NK-92 (cell line): ENCODE results near the gene OR2T29.
"Not testable (repeated sequence)": the region's sequence is repeated elsewhere in the genome, so short reads cannot be mapped to it uniquely, and the experiment has no call there.

Experiments
- DNase-seq: peaks from one replicate; lab custom pipeline; 2025; ENCODE audit not compliant: unreplicated experiment; lab: John Stamatoyannopoulos, UW

OR2T29 gene, protein sequence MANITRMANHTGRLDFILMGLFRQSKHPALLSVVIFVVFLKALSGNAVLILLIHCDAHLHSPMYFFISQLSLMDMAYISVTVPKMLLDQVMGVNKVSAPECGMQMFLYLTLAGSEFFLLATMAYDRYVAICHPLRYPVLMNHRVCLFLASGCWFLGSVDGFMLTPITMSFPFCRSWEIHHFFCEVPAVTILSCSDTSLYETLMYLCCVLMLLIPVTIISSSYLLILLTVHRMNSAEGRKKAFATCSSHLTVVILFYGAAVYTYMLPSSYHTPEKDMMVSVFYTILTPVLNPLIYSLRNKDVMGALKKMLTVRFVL

GRCh38 chr1:248562672-248563071 lies at the start of gene OR2T29:
Gene OR2T29 (minus strand): TSS chr1:248562772. CDS start chr1:248559491, 3,281 bp downstream.
- not testable (repeated sequence) for DNase-seq

DNA sequence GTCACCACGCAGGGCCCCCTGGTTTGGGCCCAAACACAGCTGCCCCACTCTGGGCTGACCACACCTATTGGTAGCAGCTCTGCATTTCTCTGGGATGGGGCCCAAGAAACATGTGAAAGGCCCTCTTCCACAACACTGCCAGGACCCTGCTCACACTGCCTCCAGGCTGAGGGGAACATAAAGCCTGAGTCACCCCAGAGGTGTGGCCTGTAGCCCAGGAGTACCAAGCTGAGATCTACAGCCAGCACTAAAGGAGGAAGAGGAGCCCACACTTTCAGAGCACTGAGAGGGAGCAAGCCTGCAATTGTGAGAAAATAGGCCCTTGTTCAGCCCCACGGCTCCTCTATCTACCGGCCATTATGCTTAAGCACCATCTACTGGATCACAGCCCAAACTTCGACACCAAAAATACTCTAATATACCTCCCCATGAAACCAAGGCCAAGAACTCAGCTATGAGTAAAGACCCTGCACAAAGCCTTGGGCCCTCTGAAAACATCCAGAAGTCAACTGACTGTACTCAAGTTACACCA lies 49.4 kb upstream of the OR2T29 start:
- no peak for DNase-seq

GRCh38 chr1:248610301-248610700 lies 47.7 kb upstream of the OR2T29 start:
- no peak for DNase-seq

DNA sequence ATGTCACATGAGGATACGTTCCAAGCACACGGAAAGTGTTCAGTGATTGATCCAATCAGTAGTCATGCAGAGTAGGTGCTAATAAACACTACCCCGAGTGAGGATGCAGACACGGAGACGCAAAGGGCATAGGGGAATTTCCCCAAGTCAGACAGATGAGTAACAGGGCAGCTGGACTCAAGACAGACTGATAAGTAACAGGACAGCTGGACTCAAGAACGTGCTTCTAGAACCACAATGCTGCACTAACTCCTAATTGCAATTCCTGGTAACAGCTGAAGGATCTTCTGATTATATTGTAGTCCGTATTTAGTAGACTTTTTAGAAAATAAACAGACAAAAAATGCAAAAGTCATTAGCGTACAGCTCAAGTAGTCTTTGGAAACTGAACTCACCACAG lies 36.8 kb upstream of the OR2T29 start:
- no peak for DNase-seq

- no peak for DNase-seq
Measured at GRCh38 chr1:248597589-248597988, 35.0 kb upstream of the OR2T29 start, which contains the start of gene OR2T10. Gene OR2T10 (minus strand): TSS chr1:248597700. CDS start chr1:248593768, 3,932 bp downstream.

- no peak for DNase-seq
Measured at GRCh38 chr1:248596615-248597014, 34.0 kb upstream of the OR2T29 start.

DNA sequence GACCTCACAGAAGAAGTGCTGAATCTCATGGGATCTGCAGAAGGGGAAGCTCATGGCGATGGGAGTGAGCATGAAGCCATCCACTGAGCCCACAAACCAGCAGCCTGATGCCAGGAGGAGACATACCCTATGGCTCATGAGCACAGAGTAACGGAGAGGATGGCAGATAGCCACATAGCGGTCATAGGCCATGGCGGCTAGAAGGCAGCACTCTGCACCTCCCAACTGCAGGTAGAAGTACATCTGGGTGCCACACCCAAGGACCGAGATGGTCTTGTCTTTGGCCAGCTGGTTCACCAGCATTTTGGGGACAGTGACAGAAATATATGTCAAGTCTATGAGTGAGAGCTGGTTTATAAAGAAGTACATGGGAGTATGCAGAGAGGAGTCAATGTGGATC lies 30.7 kb upstream of the OR2T29 start:
- no peak for DNase-seq

DNA sequence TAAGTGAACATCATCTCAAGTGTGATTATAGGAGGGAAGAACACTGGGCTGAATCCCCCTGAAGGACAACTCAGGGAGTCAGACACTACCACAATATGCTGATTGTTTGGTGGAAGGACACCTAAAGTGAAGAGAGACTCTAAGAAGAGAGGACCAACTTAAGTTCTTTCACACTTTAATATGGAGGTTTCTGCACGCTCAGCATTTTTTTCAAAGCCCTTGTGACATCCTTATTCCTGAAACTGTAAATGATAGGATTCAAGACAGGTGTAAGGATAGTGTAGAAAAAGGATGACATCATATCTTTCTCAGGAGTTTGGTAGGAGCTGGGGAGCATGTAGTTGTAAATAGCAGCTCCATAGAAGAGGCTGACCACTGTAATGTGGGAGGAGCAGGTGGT lies 30.1 kb upstream of the OR2T29 start:
- no peak for DNase-seq

GRCh38 chr1:248590055-248590454 lies 27.5 kb upstream of the OR2T29 start:
- no peak for DNase-seq

GRCh38 chr1:248589334-248589733 lies 26.8 kb upstream of the OR2T29 start:
- DNase-seq = no peak

GRCh38 chr1:248585266-248585665 lies 22.7 kb upstream of the OR2T29 start:
- DNase-seq = no peak

DNA sequence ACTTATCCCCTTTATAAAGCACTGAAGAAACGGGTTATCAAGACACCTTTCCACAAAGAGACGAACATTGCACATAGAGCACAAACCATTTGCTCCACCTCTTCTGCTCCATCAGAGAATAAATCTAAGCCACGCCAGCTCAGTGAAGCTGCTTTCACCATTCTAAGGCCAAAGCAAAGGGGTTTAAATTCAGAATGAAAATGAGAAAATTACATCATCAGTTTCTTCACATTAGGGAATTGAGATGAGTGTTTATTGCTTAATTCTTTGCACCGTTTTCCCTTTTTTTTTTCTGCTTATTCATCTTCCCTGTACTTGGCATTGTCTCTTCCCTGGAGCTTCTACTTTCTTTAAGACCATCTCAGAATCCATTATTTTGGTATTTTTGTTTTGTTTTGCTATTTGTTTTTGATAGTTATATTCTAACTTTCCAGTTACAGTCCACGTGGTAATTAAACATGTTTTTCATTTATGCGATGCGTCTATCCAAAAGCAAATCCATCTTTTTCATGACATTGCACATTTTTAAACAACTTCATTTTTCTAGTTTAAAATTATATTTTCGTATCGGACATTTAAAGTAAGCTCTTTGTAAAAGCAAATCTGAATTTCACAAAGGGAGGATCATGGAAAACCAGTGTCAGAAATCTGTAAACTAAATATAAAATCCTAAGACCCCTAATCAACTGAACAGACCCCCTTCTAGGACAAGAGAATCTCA lies 13.8 kb upstream of the OR2T29 start:
- no peak for DNase-seq

- not testable (repeated sequence) for DNase-seq
Measured at GRCh38 chr1:248574657-248575056, 12.1 kb upstream of the OR2T29 start, which contains the start of gene OR2T34. Gene OR2T34 (minus strand): TSS chr1:248574757. CDS start chr1:248574757, 0 bp downstream.

DNA sequence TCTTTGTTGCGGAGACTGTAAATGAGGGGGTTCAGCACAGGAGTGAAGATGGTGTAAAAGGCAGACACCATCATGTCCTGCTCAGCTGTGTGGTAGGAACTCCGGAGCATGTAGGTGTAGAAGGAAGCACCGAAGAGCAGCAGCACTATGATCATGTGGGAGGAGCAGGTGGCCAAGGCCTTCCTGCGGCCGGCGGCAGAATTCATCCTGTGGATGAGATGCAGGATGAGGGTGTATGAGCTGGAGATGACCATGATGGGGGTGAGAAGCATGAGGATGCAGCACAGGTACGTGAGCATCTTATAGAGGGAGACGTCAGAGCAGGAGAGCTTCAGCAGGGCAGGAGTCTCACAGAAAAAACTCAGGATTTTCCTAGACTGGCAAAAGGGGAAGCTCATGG lies 11.3 kb upstream of the OR2T29 start:
- DNase-seq = not testable (repeated sequence)

GRCh38 chr1:248572049-248572448 lies 9.5 kb upstream of the OR2T29 start:
- DNase-seq = not testable (repeated sequence)

DNA sequence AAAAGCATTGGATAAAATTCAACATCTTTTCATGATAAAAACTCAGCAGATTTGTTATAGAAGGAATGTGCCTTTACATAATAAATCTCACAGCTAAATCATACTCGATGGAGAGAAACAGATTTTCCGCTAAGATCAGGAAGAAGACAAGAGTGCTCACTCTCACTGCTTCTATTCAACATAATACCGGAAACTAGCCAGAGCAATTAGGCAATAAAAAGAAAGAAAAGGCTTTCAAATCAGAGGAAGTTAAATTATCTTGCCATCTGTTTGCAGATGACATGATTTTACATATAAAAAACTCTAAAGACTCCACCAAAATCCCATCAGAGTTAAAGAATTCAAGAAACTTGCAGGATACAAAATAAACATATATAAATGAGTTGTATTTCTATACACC lies 8.2 kb upstream of the OR2T29 start:
- DNase-seq = not testable (repeated sequence)

- not testable (repeated sequence) for DNase-seq
Measured at GRCh38 chr1:248569049-248569448, 6.5 kb upstream of the OR2T29 start.

DNA sequence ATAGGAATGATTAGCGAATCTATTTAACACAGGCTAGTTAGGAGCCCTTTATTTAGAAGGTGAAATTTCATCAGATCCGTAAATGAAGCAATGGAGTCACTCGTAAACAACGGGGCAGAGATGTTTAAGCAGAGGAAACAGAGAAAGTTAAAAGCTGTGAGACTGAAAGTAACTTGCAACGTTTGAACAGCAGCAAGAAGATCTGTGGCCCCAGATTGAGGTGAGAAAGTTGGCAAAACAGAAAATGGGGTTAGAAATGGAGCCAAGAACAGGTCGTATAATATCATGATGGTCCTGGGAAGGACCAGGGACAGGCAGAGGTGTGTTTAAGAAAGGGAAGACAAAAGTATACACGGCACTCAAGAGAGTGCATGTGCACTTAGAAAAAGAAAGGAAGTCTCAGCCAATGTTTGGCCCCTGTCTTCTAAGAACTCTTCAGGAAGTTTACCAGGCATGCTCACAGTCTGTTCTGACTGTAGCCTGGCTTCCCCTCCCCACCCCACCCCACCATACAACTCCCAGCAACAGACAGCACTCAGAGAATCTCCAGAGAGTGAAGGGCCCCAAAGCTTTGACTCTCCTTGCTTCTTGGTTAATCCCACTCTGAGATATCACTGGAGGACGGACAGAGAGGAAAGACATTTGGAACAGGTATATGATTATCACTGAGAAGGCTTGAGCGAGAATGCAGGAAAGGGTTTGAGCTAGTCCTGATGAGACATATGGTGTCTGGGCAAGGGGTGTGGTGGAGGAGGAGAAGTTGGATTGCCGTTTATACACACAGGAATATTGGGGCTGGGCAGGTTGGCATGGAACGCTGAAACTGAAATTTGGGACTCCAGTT lies 3.2 kb upstream of the OR2T29 start:
- DNase-seq = not testable (repeated sequence)

GRCh38 chr1:248551027-248551426 lies 11.5 kb downstream of the OR2T29 start:
- not testable (repeated sequence) for DNase-seq

DNA sequence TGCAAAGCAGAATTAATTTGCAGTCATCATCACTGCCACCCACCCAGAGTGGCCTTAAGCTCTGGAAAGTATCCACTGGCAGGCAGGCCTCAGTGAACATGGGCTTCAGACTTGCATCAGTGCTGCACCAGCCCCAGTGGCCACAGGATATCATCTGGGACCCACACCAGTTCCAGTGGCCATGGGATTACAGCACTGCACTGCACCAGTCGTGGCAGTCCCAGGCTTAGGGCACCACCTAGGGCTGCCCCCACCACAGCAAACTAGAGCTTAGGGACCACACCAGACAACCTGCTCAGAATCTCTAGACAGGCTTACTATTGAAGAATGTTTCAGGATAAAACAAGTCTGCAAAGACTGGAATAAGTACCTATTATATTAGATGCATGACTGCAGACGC lies 15.2 kb downstream of the OR2T29 start:
- not testable (repeated sequence) for DNase-seq

- not testable (repeated sequence) for DNase-seq
Measured at GRCh38 chr1:248537449-248537848, 25.1 kb downstream of the OR2T29 start.
